ENCODE results near the gene PTRH2. TPM values are rescaled to one million over a fixed set of nuclear protein-coding genes. Genes with fewer than 3 reads are reported as not detected.

PTRH2 gene
- total and polyA plus RNA-seq, 2 donors (not counting 3 experiments of a cell fraction or from before 2014, with no cell fraction given) = 40.1 to 46.7 TPM

- Histone ChIP-seq H3K4me2 (ENCODE audit: insufficient read depth, low read length) (peak overlapping the region; percentile 95), H3K4me1 (ENCODE audit: control insufficient read depth, extremely low read depth, insufficient read depth, low read length) (peaks cover 55% of the 10 kb centered on the region), H3K9me1 (replicated peaks; ENCODE audit: control insufficient read depth, extremely low read depth, insufficient read depth, low read length) (peaks cover 2% of the 10 kb centered on the region), H3K36me3 (ENCODE audit: control insufficient read depth in 2 of 2, extremely low read depth in 1 of 2, insufficient read depth in 2 of 2, low read length in 2 of 2) (peaks cover 6 to 30% of the 10 kb centered on the region in 2 experiments), H2AFZ (ENCODE audit: low read depth, low read length) (no peak overlapping the region), H3K9me3 (replicated peaks; ENCODE audit: control insufficient read depth, insufficient read depth, low read length) (no peaks in the 10 kb centered on the region), H3K9ac (replicated peaks; ENCODE audit: extremely low read depth, insufficient read depth, low read length) (peak overlapping the region; percentile 80), H4K20me1 (replicated peaks; ENCODE audit: control insufficient read depth, extremely low read depth, insufficient read depth, low read length) (no peaks in the 10 kb centered on the region), H3K27me3 (ENCODE audit: control insufficient read depth in 2 of 2, insufficient read depth in 2 of 2, low read length in 2 of 2) (no peaks in the 10 kb centered on the region), H3K4me3 (replicated peaks in 1 of 3; ENCODE audit: insufficient read depth in 1 of 3, low read depth in 1 of 3, low read length in 3 of 3) (no peak overlapping the region), H3K79me2 (ENCODE audit: control insufficient read depth, insufficient read depth, low read length) (peaks cover 37% of the 10 kb centered on the region), H3K27ac (ENCODE audit: insufficient read depth, low read depth, low read length) (peak overlapping the region; percentile 96)
- no peak for DNase-seq (ENCODE audit: low read depth, low spot score)
- BruUV-seq (replicated peaks) = TSS peak; percentile 84
- FAIRE-seq = no peak
- dilution Hi-C loops (cut with MboI; ENCODE audit: extremely low pct_ligation_motif_present, low sequenced_read_pairs) = no loop called here
- ChIA-PET CTCF (interaction anchor here (0.8 to 2.1 kb wide), 5 partner anchors 19 to 190 kb away, joined by 3 to 5 read pairs (median 3); no protein-coding TSS in a partner anchor), POLR2A (interaction anchor here (0.6 to 1.3 kb wide), 3 partner anchors 38 to 162 kb away, joined by 3 to 4 read pairs (median 3); partner anchors contain the start of genes CLTC, PTRH2 and VMP1)
- intact Hi-C loops (cut with micrococcal nuclease) = loop anchor here (1.0 to 5.0 kb wide), 3 partner anchors 50 to 342 kb away; partner anchors contain the start of gene CLTC
- TF ChIP-seq JUN (IDR thresholded peaks at IDR 0.05; ENCODE audit: borderline replicate concordance, insufficient read depth, insufficient read length, low read depth) = no peak
- no peak for TF ChIP-seq CTCF (IDR thresholded peaks at IDR 0.05; ENCODE audit: extremely low read depth in 1 of 2, insufficient read depth in 1 of 2, low read depth in 1 of 2, low read length in 2 of 2)
- TF ChIP-seq EZH2 (IDR thresholded peaks at IDR 0.05; ENCODE audit: borderline replicate concordance, low read depth, low read length, severe bottlenecking) = no peak
- TF ChIP-seq GATA2 (IDR thresholded peaks at IDR 0.05; ENCODE audit: insufficient read depth, insufficient read length, low read depth, low read length) = no peak
- no peak for TF ChIP-seq MYC (IDR thresholded peaks at IDR 0.05; ENCODE audit: low read depth, low read length)
- TF ChIP-seq POLR2AphosphoS5 (IDR thresholded peaks at IDR 0.05; ENCODE audit: insufficient read depth, low read depth, low read length) = no peak
- TF ChIP-seq POLR2A (IDR thresholded peaks at IDR 0.05; ENCODE audit: low read depth, low read length) = no peak
- no peak for TF ChIP-seq MAX (IDR thresholded peaks at IDR 0.05; ENCODE audit: insufficient read depth, insufficient read length)
- TF ChIP-seq FOS (IDR thresholded peaks at IDR 0.05; ENCODE audit: borderline replicate concordance, insufficient read depth, low read length) = no peak
These were observed 37.8 kb downstream of the PTRH2 start for GRCh38 chr17:59669411-59669810.

All from endothelial cell of umbilical vein (primary cell).